ENCODE data around the gene RASSF6.
"Not testable (repeated sequence)": the region's sequence is repeated elsewhere in the genome, so short reads cannot be mapped to it uniquely, and the experiment has no call there.

The RASSF6 gene

DNA sequence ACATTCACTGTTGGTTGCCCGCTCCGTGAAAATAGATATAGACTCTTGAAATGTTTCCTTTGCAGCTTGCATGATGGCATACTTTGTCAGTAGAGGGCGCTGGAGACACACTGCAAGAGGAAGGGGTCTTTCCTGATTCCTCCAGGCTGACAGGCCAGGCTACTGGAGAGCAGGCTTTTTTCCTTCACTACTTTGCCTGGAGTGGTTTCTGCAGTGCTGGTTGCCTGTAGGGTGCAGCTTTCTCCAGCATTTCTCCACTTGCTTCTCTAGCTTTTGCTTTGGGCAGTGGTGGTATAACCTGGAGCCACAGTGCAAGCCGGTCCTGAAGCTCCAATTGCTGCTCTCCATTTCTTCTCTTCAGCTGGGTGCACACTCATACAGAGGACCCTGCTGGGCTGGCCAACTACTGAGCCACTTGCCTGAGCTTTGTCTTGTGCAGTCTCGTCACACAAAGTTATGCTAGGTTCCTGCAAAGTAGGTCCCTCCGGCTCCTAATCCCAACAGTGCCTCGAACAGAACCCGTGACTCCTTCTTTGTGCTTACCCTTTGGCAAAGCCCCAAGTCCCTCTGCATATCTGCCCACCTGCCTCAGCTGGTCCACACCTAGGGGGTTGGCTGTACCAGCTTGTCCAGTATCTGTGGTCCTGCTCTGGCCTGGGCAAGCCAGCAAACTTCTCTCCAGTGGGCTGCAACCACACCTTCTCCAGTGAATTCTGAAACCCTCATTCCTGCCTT, 46.3 kb downstream of the RASSF6 start:
- Histone ChIP-seq H3K36me3 (ENCODE audit: insufficient read depth, low read length) (no peaks in the 10 kb centered on the region), H3K27ac (ENCODE audit: low read depth, low read length) (no peak overlapping the region), H3K4me1 (ENCODE audit: insufficient read depth, low read length) (no peaks in the 10 kb centered on the region), H3K9me3 (ENCODE audit: insufficient read depth, low read depth, low read length) (no peaks in the 10 kb centered on the region), H3K4me3 (ENCODE audit: low read length) (no peak overlapping the region), H3K27me3 (ENCODE audit: insufficient read depth, low read length) (no peaks in the 10 kb centered on the region), H3K9ac (ENCODE audit: low read depth, low read length) (no peak overlapping the region)
- 71% methylated on average over 8 of the region's 8 CpGs for WGBS

DNA sequence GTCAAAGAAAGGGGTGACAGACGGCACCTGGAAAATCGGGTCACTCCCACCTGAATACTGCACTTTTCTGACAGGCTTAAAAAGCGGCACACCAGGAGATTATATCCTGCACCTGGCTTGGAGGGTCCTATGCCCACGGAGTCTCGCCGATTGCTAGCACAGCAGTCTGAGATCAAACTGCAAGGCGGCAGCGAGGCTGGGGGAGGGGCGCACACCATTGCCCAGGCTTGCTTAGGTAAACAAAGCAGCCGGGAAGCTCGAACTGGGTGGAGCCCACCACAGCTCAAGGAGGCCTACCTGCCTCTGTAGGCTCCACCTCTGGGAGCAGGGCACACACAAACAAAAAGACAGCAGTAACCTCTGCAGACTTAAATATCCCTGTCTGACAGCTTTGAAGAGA, 69.4 kb downstream of the RASSF6 start:
- not testable (repeated sequence) for H3K9ac ChIP-seq (ENCODE audit: low read depth, low read length); H3K36me3 ChIP-seq (ENCODE audit: insufficient read depth, low read length); H3K4me3 ChIP-seq (ENCODE audit: low read length); H3K4me1 ChIP-seq (ENCODE audit: insufficient read depth, low read length); H3K27ac ChIP-seq (ENCODE audit: low read depth, low read length); H3K27me3 ChIP-seq (ENCODE audit: insufficient read depth, low read length)
- H3K9me3 ChIP-seq (ENCODE audit: insufficient read depth, low read depth, low read length), result peaks cover 16% of the 10 kb centered on the region
- 78% methylated on average over 11 of the region's 11 CpGs for WGBS

DNA sequence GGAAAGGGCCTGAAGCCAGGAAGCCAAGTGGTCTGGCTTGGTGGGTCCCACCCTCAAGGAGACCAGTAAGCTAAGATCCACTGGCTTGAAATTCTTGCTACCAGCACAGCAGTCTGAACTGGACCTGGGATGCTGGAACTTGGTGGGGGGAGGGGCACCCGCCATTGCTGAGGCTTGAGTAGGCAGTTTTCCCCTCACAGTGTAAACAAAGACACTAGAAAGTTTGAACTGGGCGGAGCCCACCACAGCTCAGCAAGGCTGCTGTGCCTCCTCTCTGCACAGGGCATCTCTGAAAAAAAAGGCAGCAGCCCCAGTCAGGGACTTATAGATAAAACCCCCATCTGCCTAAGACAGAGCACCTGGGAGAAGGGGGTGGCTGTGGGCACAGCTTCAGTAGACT, 75.6 kb downstream of the RASSF6 start:
- Histone ChIP-seq H3K27me3 (ENCODE audit: insufficient read depth, low read length) (no peaks in the 10 kb centered on the region), H3K4me3 (ENCODE audit: low read length) (no peak overlapping the region), H3K36me3 (ENCODE audit: insufficient read depth, low read length) (no peaks in the 10 kb centered on the region), H3K4me1 (ENCODE audit: insufficient read depth, low read length) (no peaks in the 10 kb centered on the region), H3K9ac (ENCODE audit: low read depth, low read length) (no peak overlapping the region), H3K27ac (ENCODE audit: low read depth, low read length) (no peak overlapping the region), H3K9me3 (ENCODE audit: insufficient read depth, low read depth, low read length) (peaks cover 3% of the 10 kb centered on the region)
- 94% methylated on average over 2 of the region's 2 CpGs for WGBS

DNA sequence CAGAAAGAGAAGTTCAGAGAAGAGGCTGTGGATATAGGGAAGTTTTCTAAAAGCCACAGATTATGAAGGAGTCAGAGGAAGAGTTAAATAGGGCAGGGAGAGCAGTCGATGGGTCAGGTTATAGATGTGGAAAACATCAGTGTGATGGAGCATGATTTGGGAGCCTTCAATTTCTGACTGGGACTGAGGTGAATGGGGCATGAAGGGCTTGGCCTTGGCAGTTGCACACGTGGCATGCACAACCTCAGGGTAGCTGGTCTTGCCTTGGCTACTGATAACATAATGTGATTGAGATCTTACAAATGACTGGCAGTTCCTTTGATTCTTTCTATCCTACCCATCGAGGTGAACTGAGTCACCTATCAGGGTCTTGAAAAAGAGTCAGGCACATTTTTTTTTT, 79.0 kb downstream of the RASSF6 start:
- H3K27ac ChIP-seq (ENCODE audit: low read depth, low read length), result no peak overlapping the region
- no peaks in the 10 kb centered on the region for H3K36me3 ChIP-seq (ENCODE audit: insufficient read depth, low read length)
- H3K4me1 ChIP-seq (ENCODE audit: insufficient read depth, low read length), result no peaks in the 10 kb centered on the region
- 90% methylated on average over 3 of the region's 3 CpGs for WGBS
- H3K9ac ChIP-seq (ENCODE audit: low read depth, low read length), result no peak overlapping the region
- H3K27me3 ChIP-seq (ENCODE audit: insufficient read depth, low read length), result no peaks in the 10 kb centered on the region
- H3K4me3 ChIP-seq (ENCODE audit: low read length), result no peak overlapping the region
- H3K9me3 ChIP-seq (ENCODE audit: insufficient read depth, low read depth, low read length), result no peaks in the 10 kb centered on the region

DNA sequence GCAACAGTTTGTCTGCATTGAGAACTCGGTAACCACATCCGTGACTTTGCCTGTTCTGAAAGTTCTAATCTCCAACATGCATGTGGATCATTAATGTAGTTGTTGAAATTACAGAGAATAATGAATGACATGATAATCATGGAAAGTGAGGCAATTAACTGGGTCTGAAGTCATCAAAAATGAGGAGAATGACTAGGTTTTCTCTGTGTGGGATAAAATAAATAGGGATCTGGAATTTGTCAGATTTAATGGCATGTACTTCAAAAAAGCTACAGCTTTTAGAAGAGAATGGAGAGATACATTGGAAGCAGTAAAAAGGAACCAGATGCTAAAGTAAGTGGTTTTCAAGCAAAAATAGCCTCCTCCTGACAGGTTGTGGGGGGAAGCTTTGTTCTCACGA, 79.4 kb downstream of the RASSF6 start:
- Histone ChIP-seq H3K9me3 (ENCODE audit: insufficient read depth, low read depth, low read length) (no peaks in the 10 kb centered on the region), H3K9ac (ENCODE audit: low read depth, low read length) (no peak overlapping the region), H3K27ac (ENCODE audit: low read depth, low read length) (no peak overlapping the region), H3K27me3 (ENCODE audit: insufficient read depth, low read length) (no peaks in the 10 kb centered on the region), H3K4me3 (ENCODE audit: low read length) (no peak overlapping the region), H3K36me3 (ENCODE audit: insufficient read depth, low read length) (no peaks in the 10 kb centered on the region), H3K4me1 (ENCODE audit: insufficient read depth, low read length) (no peaks in the 10 kb centered on the region)
- 93% methylated on average over 3 of the region's 3 CpGs for WGBS

DNA sequence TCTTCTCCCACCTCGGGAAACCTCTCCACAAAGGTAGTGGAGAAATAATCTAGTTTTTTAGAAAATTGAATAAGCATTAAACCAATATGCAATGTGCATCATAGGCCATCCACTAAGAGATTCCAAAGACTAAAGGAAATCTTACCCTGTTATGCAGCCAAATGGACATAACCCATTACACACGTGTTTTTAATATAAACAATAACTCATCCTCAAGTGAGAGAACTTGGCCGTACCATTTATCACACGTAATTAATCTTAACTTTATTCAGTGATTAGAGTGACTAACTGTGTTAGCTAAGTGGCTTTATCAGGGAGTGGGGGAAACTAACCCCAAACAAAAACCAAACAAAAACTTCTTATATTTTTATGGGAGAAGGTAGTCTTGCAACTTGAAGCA, 80.8 kb downstream of the RASSF6 start:
- Histone ChIP-seq H3K9ac (ENCODE audit: low read depth, low read length) (no peak overlapping the region), H3K27ac (ENCODE audit: low read depth, low read length) (no peak overlapping the region), H3K36me3 (ENCODE audit: insufficient read depth, low read length) (no peaks in the 10 kb centered on the region), H3K4me1 (ENCODE audit: insufficient read depth, low read length) (no peaks in the 10 kb centered on the region), H3K9me3 (ENCODE audit: insufficient read depth, low read depth, low read length) (no peaks in the 10 kb centered on the region), H3K27me3 (ENCODE audit: insufficient read depth, low read length) (no peaks in the 10 kb centered on the region), H3K4me3 (ENCODE audit: low read length) (no peak overlapping the region)
- 98% methylated on average over 2 of the region's 4 CpGs for WGBS

DNA sequence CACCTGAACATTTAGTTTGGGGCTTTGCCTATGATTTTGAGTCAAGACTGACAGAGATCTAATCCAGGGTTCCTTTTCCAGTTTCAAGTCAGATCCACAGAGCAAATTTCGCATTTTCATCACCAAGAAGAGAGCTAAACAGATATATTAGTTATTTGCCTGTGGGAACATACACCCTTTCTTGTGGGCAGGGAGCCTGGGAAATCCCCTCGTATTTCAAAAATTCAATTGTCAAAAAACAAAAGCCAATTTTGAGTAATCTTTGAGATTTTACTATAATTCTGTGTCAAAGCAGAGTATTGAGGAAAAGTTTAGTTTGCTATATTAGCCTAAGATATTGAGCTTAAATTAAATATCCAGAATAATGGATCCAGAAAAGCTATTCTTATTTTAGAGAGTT, 82.1 kb downstream of the RASSF6 start:
- H3K4me1 ChIP-seq (ENCODE audit: insufficient read depth, low read length), result no peaks in the 10 kb centered on the region; the same call in 1 of the 2 replicates
- no peak overlapping the region for H3K27ac ChIP-seq (ENCODE audit: low read depth, low read length)
- no peak overlapping the region for H3K4me3 ChIP-seq (ENCODE audit: low read length)
- no peaks in the 10 kb centered on the region for H3K27me3 ChIP-seq (ENCODE audit: insufficient read depth, low read length)
- no peaks in the 10 kb centered on the region for H3K36me3 ChIP-seq (ENCODE audit: insufficient read depth, low read length)
- 100% methylated on average over 1 of the region's 2 CpGs for WGBS
- no peaks in the 10 kb centered on the region for H3K9me3 ChIP-seq (ENCODE audit: insufficient read depth, low read depth, low read length)
- no peak overlapping the region for H3K9ac ChIP-seq (ENCODE audit: low read depth, low read length)

DNA sequence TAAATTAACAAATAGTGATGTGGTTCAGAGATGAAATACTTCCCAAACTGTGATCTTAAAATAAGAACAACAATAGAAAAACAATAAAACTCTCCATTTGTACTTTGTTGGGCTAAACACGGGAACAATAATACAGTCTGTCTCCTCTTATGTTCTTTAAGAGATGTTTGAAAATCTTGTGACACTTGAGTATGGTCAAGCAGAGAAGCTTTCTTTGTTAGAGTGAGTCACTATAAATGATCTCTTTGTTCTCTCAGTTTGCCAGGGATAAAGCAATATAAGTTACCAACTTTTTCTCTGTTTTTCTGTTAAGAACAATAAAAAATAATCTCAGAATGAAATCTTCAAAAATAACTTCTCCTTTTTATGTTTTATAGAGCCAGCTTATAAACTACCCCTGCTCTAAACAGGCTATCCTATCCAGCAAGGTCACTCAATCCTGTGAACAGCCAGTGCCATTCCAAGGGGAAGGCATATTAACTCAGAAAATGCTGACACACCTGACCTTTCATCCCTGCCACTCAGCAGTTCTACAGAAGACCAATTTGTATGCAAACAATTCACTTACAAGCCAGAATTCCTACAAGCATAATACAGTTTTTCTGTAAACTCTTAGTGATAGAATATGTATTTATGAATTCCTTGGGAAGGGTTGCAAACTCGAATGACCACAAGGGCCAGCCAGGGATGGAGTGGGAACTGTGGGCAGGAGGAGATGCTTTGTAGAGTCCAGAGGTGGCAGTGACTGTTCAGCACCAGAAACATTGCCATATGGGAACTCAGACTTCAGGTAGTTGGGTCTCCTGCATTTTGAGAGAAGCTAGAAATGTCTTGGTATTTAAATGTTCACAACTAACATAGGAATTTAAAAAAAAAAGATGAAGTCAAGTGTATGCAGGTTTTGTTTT, 86.5 kb downstream of the RASSF6 start:
- Histone ChIP-seq H3K4me3 (ENCODE audit: low read length) (no peak overlapping the region), H3K27ac (ENCODE audit: low read depth, low read length) (no peak overlapping the region), H3K36me3 (ENCODE audit: insufficient read depth, low read length) (no peaks in the 10 kb centered on the region), H3K4me1 (ENCODE audit: insufficient read depth, low read length) (no peaks in the 10 kb centered on the region; the same call in 1 of the 2 replicates), H3K9ac (ENCODE audit: low read depth, low read length) (no peak overlapping the region), H3K27me3 (ENCODE audit: insufficient read depth, low read length) (no peaks in the 10 kb centered on the region), H3K9me3 (ENCODE audit: insufficient read depth, low read depth, low read length) (no peaks in the 10 kb centered on the region)
- WGBS, result 95% methylated on average over 2 of the region's 2 CpGs

DNA sequence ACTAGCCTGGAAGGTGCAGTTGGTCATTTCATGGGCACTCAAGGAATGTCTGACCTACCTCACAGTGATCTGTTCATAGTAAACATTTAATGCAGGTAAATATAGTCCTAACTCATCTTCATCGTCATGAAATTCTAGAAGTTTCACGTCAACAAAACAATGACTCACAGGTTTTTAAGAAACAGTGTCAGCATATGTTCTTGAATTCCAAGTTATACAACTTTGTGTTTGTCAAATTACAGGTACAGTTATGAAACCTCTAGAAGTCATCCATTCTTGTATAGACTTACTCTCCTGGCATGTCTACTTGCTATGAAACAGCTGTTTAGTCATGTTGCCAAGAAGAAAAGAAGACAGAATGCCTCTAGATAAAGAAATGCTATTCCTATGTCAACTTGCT, 92.1 kb downstream of the RASSF6 start:
- Histone ChIP-seq H3K4me1 (ENCODE audit: insufficient read depth, low read length) (no peaks in the 10 kb centered on the region), H3K27me3 (ENCODE audit: insufficient read depth, low read length) (no peaks in the 10 kb centered on the region), H3K4me3 (ENCODE audit: low read length) (no peak overlapping the region), H3K36me3 (ENCODE audit: insufficient read depth, low read length) (no peaks in the 10 kb centered on the region), H3K9me3 (ENCODE audit: insufficient read depth, low read depth, low read length) (no peaks in the 10 kb centered on the region), H3K9ac (ENCODE audit: low read depth, low read length) (no peak overlapping the region), H3K27ac (ENCODE audit: low read depth, low read length) (no peak overlapping the region)
- WGBS, result 93% methylated on average over 2 of the region's 2 CpGs

DNA sequence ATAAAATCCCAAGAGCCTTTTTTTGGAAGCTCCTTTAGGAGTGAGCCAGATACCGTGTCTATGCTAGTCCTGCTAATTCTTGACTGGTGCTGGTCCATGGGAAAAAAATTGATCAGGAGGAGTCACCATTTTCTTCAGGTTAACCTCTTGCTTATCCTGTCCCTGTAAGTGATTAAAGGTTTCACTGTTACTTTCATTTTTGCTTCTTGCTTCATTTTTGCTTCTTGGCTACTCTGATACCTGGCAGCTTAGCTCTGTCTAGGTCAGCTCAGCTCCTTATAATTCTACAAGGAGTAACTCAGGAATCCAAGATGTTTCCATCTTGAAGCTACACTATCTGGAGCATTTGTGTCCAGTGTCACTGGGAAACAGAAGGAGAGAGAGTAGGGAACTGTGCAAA, 93.0 kb downstream of the RASSF6 start:
- Histone ChIP-seq H3K36me3 (ENCODE audit: insufficient read depth, low read length) (no peaks in the 10 kb centered on the region), H3K9me3 (ENCODE audit: insufficient read depth, low read depth, low read length) (no peaks in the 10 kb centered on the region), H3K9ac (ENCODE audit: low read depth, low read length) (no peak overlapping the region)

DNA sequence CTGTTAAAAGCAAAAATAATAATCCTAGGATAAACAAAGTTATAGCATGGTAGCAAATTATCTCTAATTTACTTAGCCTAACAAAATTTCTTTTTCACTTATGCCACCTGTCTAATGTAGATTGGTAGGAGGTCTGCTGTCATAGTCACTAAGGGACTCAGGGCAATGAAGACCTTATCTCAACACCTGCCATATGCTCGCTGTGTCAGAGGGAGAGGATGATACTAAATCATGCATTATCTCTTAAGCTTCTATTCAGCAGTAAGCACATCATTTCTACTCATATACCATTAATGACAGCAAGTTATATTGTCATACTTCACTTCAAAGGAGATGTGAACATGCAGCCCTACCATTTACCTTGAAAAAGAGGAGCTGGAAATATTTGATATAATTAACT, 94.6 kb downstream of the RASSF6 start:
- H3K36me3 ChIP-seq (ENCODE audit: insufficient read depth, low read length), result no peaks in the 10 kb centered on the region
- H3K27me3 ChIP-seq (ENCODE audit: insufficient read depth, low read length), result no peaks in the 10 kb centered on the region
- peaks cover 12% of the 10 kb centered on the region for H3K4me1 ChIP-seq (ENCODE audit: insufficient read depth, low read length)
- H3K4me3 ChIP-seq (ENCODE audit: low read length), result no peak overlapping the region
- 75% methylated on average over 1 of the region's 1 CpG for WGBS
- H3K27ac ChIP-seq (ENCODE audit: low read depth, low read length), result no peak overlapping the region
- H3K9me3 ChIP-seq (ENCODE audit: insufficient read depth, low read depth, low read length), result no peaks in the 10 kb centered on the region
- no peak overlapping the region for H3K9ac ChIP-seq (ENCODE audit: low read depth, low read length)

More for the DNA sequence above, 93.0 kb downstream of the RASSF6 start:
- Histone ChIP-seq H3K4me3 (ENCODE audit: low read length) (no peak overlapping the region), H3K27ac (ENCODE audit: low read depth, low read length) (no peak overlapping the region), H3K4me1 (ENCODE audit: insufficient read depth, low read length) (no peaks in the 10 kb centered on the region), H3K27me3 (ENCODE audit: insufficient read depth, low read length) (no peaks in the 10 kb centered on the region)
- WGBS, result 92% methylated on average over 1 of the region's 1 CpG
